ENCODE results near the gene SEZ6L2.

SEZ6L2 gene

DNA sequence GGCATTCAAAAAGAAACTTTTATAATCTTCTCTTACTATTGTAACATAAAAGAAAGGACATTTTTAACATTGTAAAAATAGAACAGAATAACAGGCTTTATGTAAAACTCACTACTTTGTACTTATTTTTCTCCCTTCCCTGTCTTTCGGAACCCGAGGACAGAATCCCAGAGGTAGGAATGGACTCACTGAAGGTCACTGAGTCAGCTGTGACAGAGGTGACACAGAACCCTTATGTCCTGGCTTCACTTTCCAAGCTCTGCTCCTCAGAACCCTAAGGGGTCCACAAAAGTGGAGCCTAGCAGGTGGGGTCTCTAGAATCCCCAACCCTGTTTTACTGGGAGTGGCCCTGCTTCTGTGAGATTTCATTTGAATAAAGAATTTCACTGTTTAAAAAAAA lies 23.0 kb upstream of the SEZ6L2 start:
- Histone ChIP-seq H3K27me3 (ENCODE audit: insufficient read depth, low read length) (no peaks in the 10 kb centered on the region), H3K79me2 (ENCODE audit: insufficient read depth, low read length) (no peaks in the 10 kb centered on the region), H3K27ac (ENCODE audit: low read depth, low read length, poor library complexity, severe bottlenecking) (no peak overlapping the region), H2AFZ (ENCODE audit: low read length) (no peak overlapping the region), H3K36me3 (ENCODE audit: insufficient read depth, low read length) (peaks cover 31% of the 10 kb centered on the region; the same call in 1 of the 2 replicates), H3K9me2 (ENCODE audit: low read depth, low read length) (no peaks in the 10 kb centered on the region), H3K4me3 (ENCODE audit: low read depth, low read length, poor library complexity, severe bottlenecking) (no peak overlapping the region), H3K4me1 (ENCODE audit: insufficient read depth, low read length, severe bottlenecking) (peaks cover 22% of the 10 kb centered on the region), H3F3A (ENCODE audit: insufficient read depth, low read length) (no peaks in the 10 kb centered on the region), H3K9ac (ENCODE audit: low read length) (no peak overlapping the region), H4K20me1 (ENCODE audit: insufficient read depth, low read length) (no peaks in the 10 kb centered on the region), H3K4me2 (ENCODE audit: low read length) (no peak overlapping the region), H3K9me3 (ENCODE audit: low read length) (no peaks in the 10 kb centered on the region)
- TF ChIP-seq, protein P1, sequence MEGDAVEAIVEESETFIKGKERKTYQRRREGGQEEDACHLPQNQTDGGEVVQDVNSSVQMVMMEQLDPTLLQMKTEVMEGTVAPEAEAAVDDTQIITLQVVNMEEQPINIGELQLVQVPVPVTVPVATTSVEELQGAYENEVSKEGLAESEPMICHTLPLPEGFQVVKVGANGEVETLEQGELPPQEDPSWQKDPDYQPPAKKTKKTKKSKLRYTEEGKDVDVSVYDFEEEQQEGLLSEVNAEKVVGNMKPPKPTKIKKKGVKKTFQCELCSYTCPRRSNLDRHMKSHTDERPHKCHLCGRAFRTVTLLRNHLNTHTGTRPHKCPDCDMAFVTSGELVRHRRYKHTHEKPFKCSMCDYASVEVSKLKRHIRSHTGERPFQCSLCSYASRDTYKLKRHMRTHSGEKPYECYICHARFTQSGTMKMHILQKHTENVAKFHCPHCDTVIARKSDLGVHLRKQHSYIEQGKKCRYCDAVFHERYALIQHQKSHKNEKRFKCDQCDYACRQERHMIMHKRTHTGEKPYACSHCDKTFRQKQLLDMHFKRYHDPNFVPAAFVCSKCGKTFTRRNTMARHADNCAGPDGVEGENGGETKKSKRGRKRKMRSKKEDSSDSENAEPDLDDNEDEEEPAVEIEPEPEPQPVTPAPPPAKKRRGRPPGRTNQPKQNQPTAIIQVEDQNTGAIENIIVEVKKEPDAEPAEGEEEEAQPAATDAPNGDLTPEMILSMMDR (IDR thresholded peaks at IDR 0.05; ENCODE audit: low read length), result no peak
- TF ChIP-seq EZH2 (IDR thresholded peaks at IDR 0.05; ENCODE audit: borderline replicate concordance, low read length), result no peak

DNA sequence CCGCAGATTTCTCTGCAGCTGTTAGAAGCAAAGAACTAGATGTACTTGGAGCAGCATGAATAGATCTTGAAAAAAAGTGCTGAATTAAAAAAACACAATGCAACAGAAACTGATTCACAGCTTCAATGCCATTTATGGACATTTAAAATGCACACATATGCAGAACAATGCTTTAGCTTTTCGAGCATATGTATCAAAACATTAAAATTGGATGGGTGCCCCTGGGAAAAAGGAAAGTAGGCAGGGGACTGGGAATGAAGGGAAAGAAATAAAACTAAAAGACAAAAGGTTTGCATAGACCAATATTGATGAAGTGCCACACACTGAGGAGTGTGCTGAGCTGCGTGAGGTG lies 21.7 kb upstream of the SEZ6L2 start:
- H3F3A ChIP-seq (ENCODE audit: insufficient read depth, low read length), result no peaks in the 10 kb centered on the region
- H3K4me2 ChIP-seq (ENCODE audit: low read length), result no peak overlapping the region
- no peaks in the 10 kb centered on the region for H4K20me1 ChIP-seq (ENCODE audit: insufficient read depth, low read length)
- H3K4me3 ChIP-seq (ENCODE audit: low read depth, low read length, poor library complexity, severe bottlenecking), result no peak overlapping the region
- H2AFZ ChIP-seq (ENCODE audit: low read length), result no peak overlapping the region
- H3K9ac ChIP-seq (ENCODE audit: low read length), result no peak overlapping the region
- H3K79me2 ChIP-seq (ENCODE audit: insufficient read depth, low read length), result no peaks in the 10 kb centered on the region
- H3K9me2 ChIP-seq (ENCODE audit: low read depth, low read length), result no peaks in the 10 kb centered on the region
- no peaks in the 10 kb centered on the region for H3K9me3 ChIP-seq (ENCODE audit: low read length)
- H3K27ac ChIP-seq (ENCODE audit: low read depth, low read length, poor library complexity, severe bottlenecking), result no peak overlapping the region
- H3K27me3 ChIP-seq (ENCODE audit: insufficient read depth, low read length), result no peaks in the 10 kb centered on the region
- H3K4me1 ChIP-seq (ENCODE audit: insufficient read depth, low read length, severe bottlenecking), result peaks cover 13% of the 10 kb centered on the region
- peaks cover 31% of the 10 kb centered on the region; the same call in 1 of the 2 replicates for H3K36me3 ChIP-seq (ENCODE audit: insufficient read depth, low read length)
- TF ChIP-seq, protein P1 (IDR thresholded peaks at IDR 0.05; ENCODE audit: low read length), result no peak
- no peak for TF ChIP-seq EZH2 (IDR thresholded peaks at IDR 0.05; ENCODE audit: borderline replicate concordance, low read length)

DNA sequence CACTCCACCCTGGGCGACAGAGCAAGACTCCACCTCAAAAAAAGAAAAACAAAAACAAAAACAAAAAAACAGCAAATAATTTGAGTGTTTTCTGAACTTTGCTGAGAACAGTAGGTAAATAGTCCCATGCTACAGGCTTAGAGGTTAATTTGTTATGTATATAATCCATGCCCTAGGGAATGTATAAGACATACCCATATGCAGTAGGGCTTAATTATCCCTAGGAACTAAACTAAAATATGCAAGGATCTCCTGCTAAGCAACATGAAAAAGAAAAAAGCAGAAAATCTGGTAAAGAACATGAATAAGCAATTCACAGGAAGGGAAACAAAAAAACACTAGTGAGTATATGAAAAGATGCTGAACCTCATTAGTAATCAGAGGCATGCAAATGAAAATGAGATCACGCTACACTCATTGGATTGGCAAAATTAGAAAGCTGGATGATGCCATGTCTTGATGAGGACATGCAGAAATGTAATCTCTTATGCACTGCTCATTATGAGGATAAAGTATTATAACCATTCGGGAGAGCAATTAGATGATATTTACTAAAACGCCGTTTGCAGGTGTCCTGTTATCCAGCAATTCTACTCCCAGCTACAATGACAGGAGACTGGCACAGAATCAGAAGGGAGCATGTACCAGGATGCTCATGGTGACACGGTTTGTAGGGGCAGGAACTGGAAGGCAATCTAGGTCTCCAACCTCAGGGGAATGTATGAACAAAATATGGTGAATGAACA lies 21.1 kb upstream of the SEZ6L2 start:
- Histone ChIP-seq H3K27me3 (ENCODE audit: insufficient read depth, low read length) (no peaks in the 10 kb centered on the region), H3K4me1 (ENCODE audit: insufficient read depth, low read length, severe bottlenecking) (peaks cover 13% of the 10 kb centered on the region), H2AFZ (ENCODE audit: low read length) (no peak overlapping the region), H3K9me3 (ENCODE audit: low read length) (no peaks in the 10 kb centered on the region), H3K4me3 (ENCODE audit: low read depth, low read length, poor library complexity, severe bottlenecking) (no peak overlapping the region), H3F3A (ENCODE audit: insufficient read depth, low read length) (no peaks in the 10 kb centered on the region), H3K79me2 (ENCODE audit: insufficient read depth, low read length) (no peaks in the 10 kb centered on the region), H3K9me2 (ENCODE audit: low read depth, low read length) (no peaks in the 10 kb centered on the region), H3K27ac (ENCODE audit: low read depth, low read length, poor library complexity, severe bottlenecking) (no peak overlapping the region), H3K36me3 (ENCODE audit: insufficient read depth, low read length) (peaks cover 31% of the 10 kb centered on the region; the same call in 1 of the 2 replicates), H4K20me1 (ENCODE audit: insufficient read depth, low read length) (no peaks in the 10 kb centered on the region), H3K9ac (ENCODE audit: low read length) (no peak overlapping the region), H3K4me2 (ENCODE audit: low read length) (no peak overlapping the region)
- TF ChIP-seq EZH2 (IDR thresholded peaks at IDR 0.05; ENCODE audit: borderline replicate concordance, low read length), result no peak
- TF ChIP-seq, protein P1 (IDR thresholded peaks at IDR 0.05; ENCODE audit: low read length), result no peak
